ENCODE results near the gene DSTN. TPM values are rescaled to one million over a fixed set of nuclear protein-coding genes. Genes with fewer than 3 reads are reported as not detected.

DSTN gene
- total and polyA plus RNA-seq, 9 of the 15 experiments (the other 6 are each of a cell fraction or from before 2014, with no cell fraction given), result 25.7 to 88.3 (median 61.0) TPM

- TF ChIP-seq, protein P1, sequence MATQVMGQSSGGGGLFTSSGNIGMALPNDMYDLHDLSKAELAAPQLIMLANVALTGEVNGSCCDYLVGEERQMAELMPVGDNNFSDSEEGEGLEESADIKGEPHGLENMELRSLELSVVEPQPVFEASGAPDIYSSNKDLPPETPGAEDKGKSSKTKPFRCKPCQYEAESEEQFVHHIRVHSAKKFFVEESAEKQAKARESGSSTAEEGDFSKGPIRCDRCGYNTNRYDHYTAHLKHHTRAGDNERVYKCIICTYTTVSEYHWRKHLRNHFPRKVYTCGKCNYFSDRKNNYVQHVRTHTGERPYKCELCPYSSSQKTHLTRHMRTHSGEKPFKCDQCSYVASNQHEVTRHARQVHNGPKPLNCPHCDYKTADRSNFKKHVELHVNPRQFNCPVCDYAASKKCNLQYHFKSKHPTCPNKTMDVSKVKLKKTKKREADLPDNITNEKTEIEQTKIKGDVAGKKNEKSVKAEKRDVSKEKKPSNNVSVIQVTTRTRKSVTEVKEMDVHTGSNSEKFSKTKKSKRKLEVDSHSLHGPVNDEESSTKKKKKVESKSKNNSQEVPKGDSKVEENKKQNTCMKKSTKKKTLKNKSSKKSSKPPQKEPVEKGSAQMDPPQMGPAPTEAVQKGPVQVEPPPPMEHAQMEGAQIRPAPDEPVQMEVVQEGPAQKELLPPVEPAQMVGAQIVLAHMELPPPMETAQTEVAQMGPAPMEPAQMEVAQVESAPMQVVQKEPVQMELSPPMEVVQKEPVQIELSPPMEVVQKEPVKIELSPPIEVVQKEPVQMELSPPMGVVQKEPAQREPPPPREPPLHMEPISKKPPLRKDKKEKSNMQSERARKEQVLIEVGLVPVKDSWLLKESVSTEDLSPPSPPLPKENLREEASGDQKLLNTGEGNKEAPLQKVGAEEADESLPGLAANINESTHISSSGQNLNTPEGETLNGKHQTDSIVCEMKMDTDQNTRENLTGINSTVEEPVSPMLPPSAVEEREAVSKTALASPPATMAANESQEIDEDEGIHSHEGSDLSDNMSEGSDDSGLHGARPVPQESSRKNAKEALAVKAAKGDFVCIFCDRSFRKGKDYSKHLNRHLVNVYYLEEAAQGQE (IDR thresholded peaks at IDR 0.05; ENCODE audit: borderline replicate concordance), result no peak
- TF ChIP-seq, protein P1 (CRISPR knock-in tag; IDR thresholded peaks at IDR 0.05; ENCODE audit: low read depth), result no peak
- TF ChIP-seq PHB (CRISPR knock-in tag; IDR thresholded peaks at IDR 0.05) (no peak), ZNF668 (CRISPR knock-in tag; IDR thresholded peaks at IDR 0.05) (no peak)
These were observed 58.4 kb downstream of the DSTN start (continued) for GRCh38 chr20:17628101-17628841.
